Activated CD4-positive, alpha-beta T cell treated with anti-CD3 and anti-CD28 coated beads, Interleukin-2, amount 10 ng/mL, durations not matched to agents 24 days and 14 days (primary cell): ENCODE measurements around the gene SLC26A8. TPM values are rescaled to one million over a fixed set of nuclear protein-coding genes. Genes with fewer than 3 reads are reported as not detected.

Experiments used
- DNase-seq: peaks from one replicate; pipeline ENCODE4 v3.0.0; 2022
- H3K27ac Mint-ChIP-seq: one replicate; pipeline ENCODE4 v1.8.0; 2022; ENCODE audit warnings: mild to moderate bottlenecking, mixed read lengths
- H3K27me3 Mint-ChIP-seq: one replicate; pipeline ENCODE4 v1.8.0; 2022; ENCODE audit warnings: mixed read lengths
- H3K36me3 Mint-ChIP-seq: one replicate; pipeline ENCODE4 v1.8.0; 2022; ENCODE audit warnings: low read depth, mild to moderate bottlenecking, mixed read lengths
- H3K4me1 Mint-ChIP-seq: one replicate; pipeline ENCODE4 v1.8.0; 2021; ENCODE audit warnings: mixed read lengths
- H3K4me3 Mint-ChIP-seq: one replicate; pipeline ENCODE4 v1.8.0; 2022; ENCODE audit warnings: mild to moderate bottlenecking, moderate library complexity, mixed read lengths
- H3K9me3 Mint-ChIP-seq: one replicate; pipeline ENCODE4 v1.8.0; 2021; ENCODE audit warnings: mixed read lengths
- intact Hi-C: fragments of 100-400 bp; cut with micrococcal nuclease; formaldehyde crosslinking; loops from one replicate; pipeline ENCODE4 v1.15.1; 2023
- total RNA-seq: library from RNA; stranded (reverse); gene quantifications from 2 replicates; pipeline ENCODE4 v1.2.3, GENCODE V29; 2022

Gene SLC26A8
- total RNA-seq, 1 donor from 2014 or later: not detected

DNA sequence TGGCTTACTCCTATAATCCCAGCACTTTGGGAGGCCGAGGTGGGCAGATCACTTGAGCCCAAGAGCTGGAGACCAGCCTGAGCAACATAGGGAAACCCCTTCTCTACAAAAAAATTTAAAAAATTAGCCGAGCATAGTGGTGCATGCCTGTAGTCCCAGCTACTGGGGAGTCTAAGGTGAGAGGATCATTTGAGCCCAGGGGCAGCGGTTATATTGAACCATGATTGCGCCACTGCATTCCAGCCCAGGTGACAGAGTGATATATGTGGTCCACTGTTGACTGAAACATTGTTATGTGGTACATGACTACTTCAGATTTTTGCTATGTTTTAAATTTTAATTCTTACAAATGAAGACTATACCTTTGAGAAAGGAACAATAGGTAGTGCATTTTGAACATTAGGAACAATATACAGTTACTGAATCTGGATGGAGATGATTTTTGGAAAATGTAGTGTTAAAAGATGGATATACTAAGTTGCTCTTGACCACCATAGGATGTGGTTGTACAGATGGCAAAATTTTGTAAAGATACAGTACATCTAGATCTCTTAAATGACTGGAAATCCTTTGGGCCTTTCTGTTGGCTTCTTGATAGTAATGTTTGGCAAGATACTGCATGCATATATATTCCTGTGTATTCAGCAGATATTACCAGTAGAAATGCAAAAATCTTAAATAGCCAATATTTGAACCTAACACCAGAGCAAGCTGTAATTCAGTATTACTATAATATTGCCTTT lies 39.0 kb upstream of the SLC26A8 start:
- no peaks in the 10 kb centered on the region for H3K9me3 Mint-ChIP-seq
- H3K4me3 Mint-ChIP-seq: no peak overlapping the region
- no peak overlapping the region for H3K27ac Mint-ChIP-seq
- intact Hi-C loops: no loop called here
- no peaks in the 10 kb centered on the region for H3K27me3 Mint-ChIP-seq
- H3K4me1 Mint-ChIP-seq: peaks cover 34% of the 10 kb centered on the region
- peaks cover 46% of the 10 kb centered on the region for H3K36me3 Mint-ChIP-seq
- no peak for DNase-seq

DNA sequence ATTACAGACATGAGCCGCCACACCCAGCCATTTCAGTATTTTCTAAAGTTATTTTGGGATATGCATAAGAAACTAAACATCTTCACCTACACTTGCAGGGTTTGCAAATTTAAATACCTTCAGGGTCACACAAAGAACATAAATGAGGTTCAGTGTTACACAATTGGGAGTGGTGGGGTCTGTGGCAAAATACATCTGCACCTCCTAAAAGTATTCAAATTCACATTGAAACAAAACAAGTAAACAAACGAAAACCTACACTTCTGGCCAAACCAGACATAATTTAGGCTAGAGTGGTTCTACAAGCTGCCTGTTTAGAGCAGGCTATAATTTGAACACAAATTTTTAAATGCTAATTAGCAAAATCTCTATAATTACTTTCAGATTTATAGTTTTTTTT lies 37.8 kb upstream of the SLC26A8 start:
- H3K27me3 Mint-ChIP-seq: no peaks in the 10 kb centered on the region
- no peak for DNase-seq
- intact Hi-C loops: no loop called here
- no peaks in the 10 kb centered on the region for H3K9me3 Mint-ChIP-seq
- H3K36me3 Mint-ChIP-seq: peaks cover 43% of the 10 kb centered on the region
- no peak overlapping the region for H3K4me3 Mint-ChIP-seq
- peaks cover 24% of the 10 kb centered on the region for H3K4me1 Mint-ChIP-seq
- H3K27ac Mint-ChIP-seq: no peak overlapping the region

DNA sequence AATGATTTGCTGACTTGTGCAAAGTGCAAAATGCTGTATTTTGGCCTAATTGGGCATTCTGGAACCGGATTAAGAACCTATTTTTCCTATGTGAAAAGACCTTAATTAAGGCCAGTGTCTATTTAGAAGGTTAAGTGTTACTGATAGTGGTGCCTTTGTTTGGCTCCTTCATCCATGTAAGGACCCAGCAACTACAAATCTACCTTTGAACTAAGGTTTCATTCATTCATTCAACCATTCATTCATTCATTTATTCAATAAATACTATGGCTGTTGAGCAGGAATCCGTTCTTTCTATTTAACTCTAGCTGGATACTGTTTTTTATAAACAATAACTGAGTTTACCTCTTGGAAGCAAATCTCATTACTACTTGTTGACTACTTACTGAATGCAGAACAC lies 36.8 kb upstream of the SLC26A8 start:
- intact Hi-C loops: no loop called here
- Mint-ChIP-seq H3K4me1 (peaks cover 19% of the 10 kb centered on the region), H3K36me3 (peaks cover 42% of the 10 kb centered on the region), H3K4me3 (no peak overlapping the region), H3K27ac (no peak overlapping the region), H3K27me3 (no peaks in the 10 kb centered on the region), H3K9me3 (no peaks in the 10 kb centered on the region)
- no peak for DNase-seq

DNA sequence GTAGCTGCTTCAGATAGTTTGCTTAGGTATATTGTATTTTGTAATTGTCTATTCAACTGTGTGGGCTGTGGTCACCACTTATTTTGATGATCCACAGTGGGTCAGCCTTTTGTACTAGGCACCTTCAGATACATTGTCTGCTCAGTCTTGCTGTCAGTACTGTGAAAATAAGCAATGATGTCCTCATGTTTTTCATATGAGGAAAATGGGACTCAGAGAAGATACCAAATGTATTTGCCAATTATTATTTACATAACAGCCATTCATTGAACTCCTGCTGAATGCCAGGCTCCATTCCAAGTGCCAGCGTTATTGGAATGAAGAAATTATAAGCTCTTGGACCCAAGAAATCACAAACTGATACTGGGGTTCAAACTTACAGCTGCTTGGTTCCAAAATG lies 31.7 kb upstream of the SLC26A8 start:
- no peaks in the 10 kb centered on the region for H3K9me3 Mint-ChIP-seq
- H3K4me1 Mint-ChIP-seq: peaks cover 5% of the 10 kb centered on the region
- H3K36me3 Mint-ChIP-seq: peaks cover 33% of the 10 kb centered on the region
- H3K27ac Mint-ChIP-seq: no peak overlapping the region
- intact Hi-C loops: no loop called here
- no peak for DNase-seq
- no peak overlapping the region for H3K4me3 Mint-ChIP-seq
- no peaks in the 10 kb centered on the region for H3K27me3 Mint-ChIP-seq

GRCh38 chr6:36054956-36055355 lies 30.5 kb upstream of the SLC26A8 start:
- Mint-ChIP-seq H3K36me3 (peaks cover 23% of the 10 kb centered on the region), H3K4me1 (peaks cover 5% of the 10 kb centered on the region), H3K27ac (peak overlapping the region; percentile 8), H3K27me3 (no peaks in the 10 kb centered on the region), H3K9me3 (no peaks in the 10 kb centered on the region), H3K4me3 (no peak overlapping the region)
- intact Hi-C loops: no loop called here
- no peak for DNase-seq

- no peak overlapping the region for H3K4me3 Mint-ChIP-seq
- H3K36me3 Mint-ChIP-seq: peaks cover 18% of the 10 kb centered on the region
- H3K27me3 Mint-ChIP-seq: no peaks in the 10 kb centered on the region
- H3K4me1 Mint-ChIP-seq: peaks cover 5% of the 10 kb centered on the region
- intact Hi-C loops: no loop called here
- no peaks in the 10 kb centered on the region for H3K9me3 Mint-ChIP-seq
- no peak for DNase-seq
- H3K27ac Mint-ChIP-seq: no peak overlapping the region
Observed at GRCh38 chr6:36054415-36054814, 30.0 kb upstream of the SLC26A8 start.

- no peak overlapping the region for H3K4me3 Mint-ChIP-seq
- no peaks in the 10 kb centered on the region for H3K27me3 Mint-ChIP-seq
- H3K9me3 Mint-ChIP-seq: no peaks in the 10 kb centered on the region
- peaks cover 16% of the 10 kb centered on the region for H3K36me3 Mint-ChIP-seq
- DNase-seq: no peak
- peaks cover 5% of the 10 kb centered on the region for H3K4me1 Mint-ChIP-seq
- no peak overlapping the region for H3K27ac Mint-ChIP-seq
- intact Hi-C loops: no loop called here
Observed at GRCh38 chr6:36053878-36054277, 29.4 kb upstream of the SLC26A8 start.

DNA sequence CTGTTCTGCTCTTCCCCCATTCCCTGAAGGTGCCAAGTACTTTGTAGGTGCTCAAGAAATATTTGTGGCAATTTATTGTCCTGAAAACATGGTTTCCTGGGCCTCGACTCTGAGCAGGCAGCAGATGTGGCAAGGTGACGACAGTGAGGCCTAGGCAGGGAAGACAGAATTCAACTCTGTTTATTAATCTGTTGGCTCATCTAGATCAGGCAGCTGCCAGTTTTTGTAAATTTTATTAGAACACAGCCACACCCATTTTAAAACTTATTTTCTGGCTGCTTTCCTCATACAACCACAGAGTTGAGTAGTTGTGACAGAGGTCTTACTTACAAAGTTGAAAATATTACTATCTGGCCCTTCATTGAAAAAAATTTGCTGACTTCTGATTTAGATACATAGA lies 27.7 kb upstream of the SLC26A8 start:
- no peak for DNase-seq
- peaks cover 7% of the 10 kb centered on the region for H3K4me1 Mint-ChIP-seq
- no peak overlapping the region for H3K4me3 Mint-ChIP-seq
- H3K36me3 Mint-ChIP-seq: peaks cover 15% of the 10 kb centered on the region
- H3K27ac Mint-ChIP-seq: no peak overlapping the region
- no peaks in the 10 kb centered on the region for H3K27me3 Mint-ChIP-seq
- intact Hi-C loops: no loop called here
- H3K9me3 Mint-ChIP-seq: no peaks in the 10 kb centered on the region

GRCh38 chr6:36050947-36051710 lies 26.7 kb upstream of the SLC26A8 start:
- peaks cover 9% of the 10 kb centered on the region for H3K4me1 Mint-ChIP-seq
- no peak for DNase-seq

GRCh38 chr6:36050305-36050704 lies 25.9 kb upstream of the SLC26A8 start:
- Mint-ChIP-seq H3K36me3 (peaks cover 10% of the 10 kb centered on the region), H3K4me1 (peaks cover 9% of the 10 kb centered on the region), H3K27ac (no peak overlapping the region), H3K4me3 (no peak overlapping the region), H3K9me3 (no peaks in the 10 kb centered on the region), H3K27me3 (no peaks in the 10 kb centered on the region)
- intact Hi-C loops: no loop called here
- DNase-seq: peak; percentile 61

More at GRCh38 chr6:36050947-36051710, 26.7 kb upstream of the SLC26A8 start:
- Mint-ChIP-seq H3K36me3 (peaks cover 14% of the 10 kb centered on the region), H3K4me3 (no peak overlapping the region), H3K27me3 (no peaks in the 10 kb centered on the region), H3K9me3 (no peaks in the 10 kb centered on the region), H3K27ac (no peak overlapping the region)
- intact Hi-C loops: no loop called here

GRCh38 chr6:36049582-36049981 lies 25.1 kb upstream of the SLC26A8 start:
- Mint-ChIP-seq H3K27ac (no peak overlapping the region), H3K4me3 (no peak overlapping the region), H3K9me3 (no peaks in the 10 kb centered on the region), H3K27me3 (no peaks in the 10 kb centered on the region), H3K36me3 (peaks cover 6% of the 10 kb centered on the region), H3K4me1 (peaks cover 6% of the 10 kb centered on the region)
- no peak for DNase-seq
- intact Hi-C loops: no loop called here

DNA sequence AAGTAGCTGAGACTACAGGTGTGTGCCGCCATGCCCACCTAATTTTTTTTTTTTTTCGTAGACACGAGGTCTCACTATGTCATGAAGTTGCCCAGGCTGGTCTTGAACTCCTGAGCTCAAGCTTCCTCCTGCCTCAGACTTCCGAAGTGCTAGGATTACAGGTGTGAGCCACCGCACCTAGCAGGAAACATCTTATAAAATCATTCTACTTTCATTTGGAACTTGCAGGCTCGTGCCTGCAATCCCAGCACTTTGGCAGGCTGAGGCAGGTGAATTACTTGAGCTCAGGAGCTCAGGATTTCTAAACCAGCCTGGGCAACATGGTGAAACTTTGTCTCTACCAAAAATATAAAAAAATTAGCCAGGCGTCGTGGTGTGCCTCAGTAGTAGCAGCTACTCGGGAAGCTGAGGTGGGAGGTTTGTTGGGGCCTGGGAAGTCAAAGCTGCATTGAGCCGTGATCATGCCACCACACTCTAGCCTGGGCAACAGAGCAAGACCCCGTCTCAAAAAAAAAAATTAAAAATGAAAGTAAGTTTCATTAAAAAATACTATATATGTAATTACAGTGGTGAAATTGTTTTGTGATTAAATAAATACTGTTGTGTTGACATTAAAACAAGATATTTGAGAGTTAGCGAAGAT lies 18.3 kb upstream of the SLC26A8 start:
- Mint-ChIP-seq H3K27me3 (no peaks in the 10 kb centered on the region), H3K36me3 (peaks cover 6% of the 10 kb centered on the region), H3K4me1 (peaks cover 26% of the 10 kb centered on the region), H3K27ac (no peak overlapping the region), H3K9me3 (no peaks in the 10 kb centered on the region), H3K4me3 (no peak overlapping the region)
- intact Hi-C loops: no loop called here
- DNase-seq: no peak

DNA sequence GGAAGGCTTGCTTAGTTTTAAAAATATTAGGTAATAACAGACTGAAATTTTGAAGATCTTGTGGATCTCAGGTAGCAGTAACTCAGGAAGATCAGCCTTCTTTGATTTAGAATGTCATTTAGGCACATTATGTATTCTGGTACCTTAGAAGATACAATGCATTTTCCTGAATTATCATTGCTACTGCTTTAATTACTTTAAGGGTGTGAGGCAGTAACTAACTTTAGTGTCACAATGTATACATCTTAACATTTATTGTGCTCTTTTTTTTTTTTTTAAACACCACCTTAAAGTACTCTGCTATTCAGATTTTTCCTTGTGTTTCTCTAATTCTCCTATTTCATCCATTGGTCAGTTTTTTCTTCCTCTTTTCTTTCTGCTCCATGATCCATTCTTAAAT lies 16.5 kb upstream of the SLC26A8 start:
- H3K4me1 Mint-ChIP-seq: peaks cover 24% of the 10 kb centered on the region
- H3K9me3 Mint-ChIP-seq: no peaks in the 10 kb centered on the region
- no peak overlapping the region for H3K4me3 Mint-ChIP-seq
- no peak for DNase-seq
- H3K36me3 Mint-ChIP-seq: peaks cover 7% of the 10 kb centered on the region
- intact Hi-C loops: no loop called here
- H3K27me3 Mint-ChIP-seq: no peaks in the 10 kb centered on the region
- no peak overlapping the region for H3K27ac Mint-ChIP-seq

GRCh38 chr6:36039112-36039511 lies 14.7 kb upstream of the SLC26A8 start:
- no peak for DNase-seq
- H3K36me3 Mint-ChIP-seq: peaks cover 9% of the 10 kb centered on the region
- peaks cover 28% of the 10 kb centered on the region for H3K4me1 Mint-ChIP-seq
- intact Hi-C loops: no loop called here
- no peak overlapping the region for H3K4me3 Mint-ChIP-seq
- no peaks in the 10 kb centered on the region for H3K27me3 Mint-ChIP-seq
- no peak overlapping the region for H3K27ac Mint-ChIP-seq
- H3K9me3 Mint-ChIP-seq: no peaks in the 10 kb centered on the region
